ENCODE results near the gene GID4. TPM values are rescaled to one million over a fixed set of nuclear protein-coding genes. Genes with fewer than 3 reads are reported as not detected.
"Not testable (repeated sequence)": the region's sequence is repeated elsewhere in the genome, so short reads cannot be mapped to it uniquely, and the experiment has no call there.

Gene GID4
- 9.6 and 11.3 TPM in 2 replicates for total RNA-seq

- H3K27ac Mint-ChIP-seq = peak within 1 kb of the TSS; percentile 92
- peaks cover 19% of the 10 kb centered on the region for H3K36me3 Mint-ChIP-seq (ENCODE audit: low read depth)
- no peaks in the 10 kb centered on the region for H3K27me3 Mint-ChIP-seq
- DNase-seq = peak; percentile 100
- intact Hi-C loops (cut with micrococcal nuclease) = loop anchor here (1.0 to 10.0 kb wide), 8 partner anchors 67 to 544 kb away; partner anchors contain the start of genes DRC3, PEMT, RASD1 and TOM1L2
- H3K9me3 Mint-ChIP-seq = no peaks in the 10 kb centered on the region
- H3K4me3 Mint-ChIP-seq = peak within 1 kb of the TSS; percentile 93
- H3K4me1 Mint-ChIP-seq = peaks cover 39% of the 10 kb centered on the region
Observed at GRCh38 chr17:18038861-18039534, at the start of gene GID4, which contains the start of gene ATPAF2. TSS of gene GID4 (plus strand) at chr17:18039408. CDS start at chr17:18039465, 57 bp downstream. TSS of gene ATPAF2 (minus strand) at chr17:18039168. CDS start at chr17:18039013, 155 bp downstream.

- Mint-ChIP-seq H3K27me3 (no peaks in the 10 kb centered on the region), H3K9me3 (no peaks in the 10 kb centered on the region), H3K27ac (no peak overlapping the region), H3K4me1 (no peaks in the 10 kb centered on the region), H3K36me3 (ENCODE audit: low read depth) (no peaks in the 10 kb centered on the region), H3K4me3 (no peak overlapping the region)
- DNase-seq = no peak
- intact Hi-C loops (cut with micrococcal nuclease) = no loop called here
Observed at GRCh38 chr17:17989618-17990017, 49.6 kb upstream of the GID4 start.

- no peak for DNase-seq
- H3K4me3 Mint-ChIP-seq = no peak overlapping the region
- H3K4me1 Mint-ChIP-seq = no peaks in the 10 kb centered on the region
- H3K27ac Mint-ChIP-seq = no peak overlapping the region
- no peaks in the 10 kb centered on the region for H3K36me3 Mint-ChIP-seq (ENCODE audit: low read depth)
- intact Hi-C loops (cut with micrococcal nuclease) = no loop called here
- no peaks in the 10 kb centered on the region for H3K9me3 Mint-ChIP-seq
- H3K27me3 Mint-ChIP-seq = no peaks in the 10 kb centered on the region
Observed at GRCh38 chr17:17990282-17990681, 48.9 kb upstream of the GID4 start.

- no peak overlapping the region for H3K27ac Mint-ChIP-seq
- H3K36me3 Mint-ChIP-seq (ENCODE audit: low read depth) = no peaks in the 10 kb centered on the region
- no peaks in the 10 kb centered on the region for H3K9me3 Mint-ChIP-seq
- intact Hi-C loops (cut with micrococcal nuclease) = no loop called here
- H3K27me3 Mint-ChIP-seq = no peaks in the 10 kb centered on the region
- no peaks in the 10 kb centered on the region for H3K4me1 Mint-ChIP-seq
- DNase-seq = no peak
- no peak overlapping the region for H3K4me3 Mint-ChIP-seq
Observed at GRCh38 chr17:17993366-17993765, 45.8 kb upstream of the GID4 start.

- H3K4me1 Mint-ChIP-seq = no peaks in the 10 kb centered on the region
- intact Hi-C loops (cut with micrococcal nuclease) = no loop called here
- H3K27ac Mint-ChIP-seq = no peak overlapping the region
- no peaks in the 10 kb centered on the region for H3K9me3 Mint-ChIP-seq
- H3K27me3 Mint-ChIP-seq = no peaks in the 10 kb centered on the region
- no peaks in the 10 kb centered on the region for H3K36me3 Mint-ChIP-seq (ENCODE audit: low read depth)
- DNase-seq = no peak
- H3K4me3 Mint-ChIP-seq = no peak overlapping the region
Observed at GRCh38 chr17:17993852-17994251, 45.4 kb upstream of the GID4 start.

GRCh38 chr17:17994271-17995069, 44.7 kb upstream of the GID4 start:
- no peak overlapping the region for H3K4me3 Mint-ChIP-seq
- H3K27me3 Mint-ChIP-seq = no peaks in the 10 kb centered on the region
- no peak overlapping the region for H3K27ac Mint-ChIP-seq
- H3K9me3 Mint-ChIP-seq = no peaks in the 10 kb centered on the region
- intact Hi-C loops (cut with micrococcal nuclease) = no loop called here
- DNase-seq = no peak
- no peaks in the 10 kb centered on the region for H3K4me1 Mint-ChIP-seq
- H3K36me3 Mint-ChIP-seq (ENCODE audit: low read depth) = no peaks in the 10 kb centered on the region

GRCh38 chr17:17995887-17996286, 43.3 kb upstream of the GID4 start:
- H3K9me3 Mint-ChIP-seq; H3K36me3 Mint-ChIP-seq (ENCODE audit: low read depth); intact Hi-C loops (cut with micrococcal nuclease); DNase-seq; H3K4me3 Mint-ChIP-seq; H3K27me3 Mint-ChIP-seq; H3K27ac Mint-ChIP-seq; H3K4me1 Mint-ChIP-seq: not testable (repeated sequence)

GRCh38 chr17:17998934-17999333, 40.3 kb upstream of the GID4 start:
- no peaks in the 10 kb centered on the region for H3K27me3 Mint-ChIP-seq
- DNase-seq = no peak
- H3K9me3 Mint-ChIP-seq = no peaks in the 10 kb centered on the region
- H3K36me3 Mint-ChIP-seq (ENCODE audit: low read depth) = no peaks in the 10 kb centered on the region
- no peaks in the 10 kb centered on the region for H3K4me1 Mint-ChIP-seq
- intact Hi-C loops (cut with micrococcal nuclease) = no loop called here
- H3K4me3 Mint-ChIP-seq = no peak overlapping the region
- no peak overlapping the region for H3K27ac Mint-ChIP-seq

GRCh38 chr17:17999364-18000029, 39.7 kb upstream of the GID4 start:
- H3K4me3 Mint-ChIP-seq = no peak overlapping the region
- no peak for DNase-seq
- intact Hi-C loops (cut with micrococcal nuclease) = no loop called here
- no peak overlapping the region for H3K27ac Mint-ChIP-seq
- H3K36me3 Mint-ChIP-seq (ENCODE audit: low read depth) = no peaks in the 10 kb centered on the region
- no peaks in the 10 kb centered on the region for H3K4me1 Mint-ChIP-seq
- no peaks in the 10 kb centered on the region for H3K9me3 Mint-ChIP-seq
- no peaks in the 10 kb centered on the region for H3K27me3 Mint-ChIP-seq

GRCh38 chr17:18000030-18000408, 39.2 kb upstream of the GID4 start:
- intact Hi-C loops (cut with micrococcal nuclease) = no loop called here
- H3K9me3 Mint-ChIP-seq = no peaks in the 10 kb centered on the region
- no peaks in the 10 kb centered on the region for H3K4me1 Mint-ChIP-seq
- no peak for DNase-seq
- no peaks in the 10 kb centered on the region for H3K36me3 Mint-ChIP-seq (ENCODE audit: low read depth)
- H3K4me3 Mint-ChIP-seq = no peak overlapping the region
- no peak overlapping the region for H3K27ac Mint-ChIP-seq
- no peaks in the 10 kb centered on the region for H3K27me3 Mint-ChIP-seq

GRCh38 chr17:18002171-18002570, 37.0 kb upstream of the GID4 start:
- intact Hi-C loops (cut with micrococcal nuclease) = no loop called here
- Mint-ChIP-seq H3K36me3 (ENCODE audit: low read depth) (no peaks in the 10 kb centered on the region), H3K9me3 (no peaks in the 10 kb centered on the region), H3K27ac (no peak overlapping the region), H3K27me3 (no peaks in the 10 kb centered on the region), H3K4me1 (peaks cover 5% of the 10 kb centered on the region), H3K4me3 (no peak overlapping the region)
- DNase-seq = no peak

GRCh38 chr17:18004345-18004744, 34.9 kb upstream of the GID4 start:
- no peaks in the 10 kb centered on the region for H3K27me3 Mint-ChIP-seq
- peaks cover 5% of the 10 kb centered on the region for H3K4me1 Mint-ChIP-seq
- H3K27ac Mint-ChIP-seq = no peak overlapping the region
- no peak for DNase-seq
- H3K36me3 Mint-ChIP-seq (ENCODE audit: low read depth) = no peaks in the 10 kb centered on the region
- no peak overlapping the region for H3K4me3 Mint-ChIP-seq
- H3K9me3 Mint-ChIP-seq = no peaks in the 10 kb centered on the region
- intact Hi-C loops (cut with micrococcal nuclease) = no loop called here

- Mint-ChIP-seq H3K4me1 (peaks cover 5% of the 10 kb centered on the region), H3K27ac (no peak overlapping the region), H3K4me3 (no peak overlapping the region), H3K27me3 (no peaks in the 10 kb centered on the region), H3K9me3 (no peaks in the 10 kb centered on the region), H3K36me3 (ENCODE audit: low read depth) (no peaks in the 10 kb centered on the region)
- intact Hi-C loops (cut with micrococcal nuclease) = no loop called here
- no peak for DNase-seq
Observed at GRCh38 chr17:18004884-18005305, 34.3 kb upstream of the GID4 start.

GRCh38 chr17:18005496-18005895, 33.7 kb upstream of the GID4 start:
- Mint-ChIP-seq H3K4me1 (peaks cover 5% of the 10 kb centered on the region), H3K27me3 (no peaks in the 10 kb centered on the region), H3K9me3 (no peaks in the 10 kb centered on the region), H3K36me3 (ENCODE audit: low read depth) (no peaks in the 10 kb centered on the region), H3K4me3 (no peak overlapping the region), H3K27ac (no peak overlapping the region)
- no peak for DNase-seq
- intact Hi-C loops (cut with micrococcal nuclease) = no loop called here

Measured in activated CD4-positive, alpha-beta T cell treated with anti-CD3 and anti-CD28 coated beads, Interleukin-2, amount 10 ng/mL, durations not matched to agents 24 days and 14 days (primary cell).